ENCODE data around the gene SIX2. TPM values are rescaled to one million over a fixed set of nuclear protein-coding genes. Genes with fewer than 3 reads are reported as not detected.

Gene SIX2
- polyA plus RNA-seq, 1 donor (not counting 4 experiments of a cell fraction or from before 2014, with no cell fraction given) = not detected

DNA sequence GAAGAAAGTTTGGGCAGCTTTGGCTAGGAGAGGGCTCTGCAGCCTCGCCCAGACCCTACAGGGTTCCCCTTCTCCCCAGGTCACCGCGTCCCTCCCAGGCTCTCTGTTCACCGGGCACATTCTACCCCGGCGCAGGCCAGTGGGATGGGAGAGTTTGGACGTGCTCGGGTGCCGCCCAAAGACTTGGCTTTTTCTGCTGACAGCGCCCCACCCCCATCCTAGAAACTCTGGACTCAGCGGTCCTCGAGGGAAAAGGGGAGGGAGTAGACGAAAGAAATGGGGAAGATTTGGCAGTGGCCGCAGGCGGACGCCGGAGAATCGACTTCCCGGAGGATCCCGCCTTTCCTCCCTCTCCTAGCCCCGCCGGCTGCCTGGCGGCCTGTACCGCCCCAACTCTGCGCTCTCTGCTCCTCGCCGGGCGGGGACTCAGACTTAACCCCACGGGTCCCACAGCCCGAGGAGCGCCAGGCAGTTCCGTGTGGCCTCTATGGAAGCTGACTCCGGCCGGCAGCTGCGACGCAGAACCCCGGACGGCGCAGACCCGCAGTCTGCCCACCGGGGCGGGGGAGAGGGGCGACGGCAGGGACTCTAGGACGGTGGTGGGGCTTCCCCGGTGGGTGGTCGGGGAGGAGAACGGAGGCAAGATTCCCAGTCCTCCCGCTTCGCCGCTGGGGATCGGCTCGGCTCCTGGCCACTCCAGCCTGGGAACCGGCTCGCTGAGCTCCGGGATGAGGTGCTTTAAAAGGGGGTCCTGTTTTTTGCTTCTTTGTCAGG, 863 bp upstream of the SIX2 start:
- Histone ChIP-seq H3K9me3 (ENCODE audit: control insufficient read depth, low read depth, low read length) (no peaks in the 10 kb centered on the region), H3K79me2 (ENCODE audit: control insufficient read depth, insufficient read depth, low read length) (no peaks in the 10 kb centered on the region), H3K9me1 (ENCODE audit: control insufficient read depth, extremely low read depth, insufficient read depth, low read length) (no peaks in the 10 kb centered on the region), H3K27me3 (ENCODE audit: control insufficient read depth, extremely low read depth, insufficient read depth, low read length) (peaks cover 96% of the 10 kb centered on the region), H4K20me1 (ENCODE audit: control insufficient read depth, extremely low read depth, insufficient read depth, low read length) (peaks cover 2% of the 10 kb centered on the region), H3K4me3 (ENCODE audit: control insufficient read depth in 2 of 3, extremely low read depth in 1 of 3, insufficient read depth in 2 of 3, low read depth in 1 of 3, low read length in 3 of 3) (peak overlapping the region; percentile 35 to 70 (median 68)), H3K27ac (ENCODE audit: control insufficient read depth, insufficient read depth, low read length) (no peak overlapping the region), H3K36me3 (ENCODE audit: control insufficient read depth in 2 of 2, extremely low read depth in 1 of 2, insufficient read depth in 2 of 2, low read length in 2 of 2) (no peaks in the 10 kb centered on the region), H3K9ac (ENCODE audit: control insufficient read depth, extremely low read depth, insufficient read depth, low read length) (peak overlapping the region; percentile 44), H3K4me1 (ENCODE audit: control insufficient read depth, extremely low read depth, insufficient read depth, low read length) (peaks cover 13% of the 10 kb centered on the region), H2AFZ (ENCODE audit: control insufficient read depth, low read length) (peak overlapping the region; percentile 84), H3K4me2 (ENCODE audit: control insufficient read depth, extremely low read depth, insufficient read depth, low read depth, low read length) (peak overlapping the region; percentile 94)
- FAIRE-seq (no peak), DNase-seq (ENCODE audit: low read depth, low spot score) (no peak)
- TF ChIP-seq, protein P1, sequence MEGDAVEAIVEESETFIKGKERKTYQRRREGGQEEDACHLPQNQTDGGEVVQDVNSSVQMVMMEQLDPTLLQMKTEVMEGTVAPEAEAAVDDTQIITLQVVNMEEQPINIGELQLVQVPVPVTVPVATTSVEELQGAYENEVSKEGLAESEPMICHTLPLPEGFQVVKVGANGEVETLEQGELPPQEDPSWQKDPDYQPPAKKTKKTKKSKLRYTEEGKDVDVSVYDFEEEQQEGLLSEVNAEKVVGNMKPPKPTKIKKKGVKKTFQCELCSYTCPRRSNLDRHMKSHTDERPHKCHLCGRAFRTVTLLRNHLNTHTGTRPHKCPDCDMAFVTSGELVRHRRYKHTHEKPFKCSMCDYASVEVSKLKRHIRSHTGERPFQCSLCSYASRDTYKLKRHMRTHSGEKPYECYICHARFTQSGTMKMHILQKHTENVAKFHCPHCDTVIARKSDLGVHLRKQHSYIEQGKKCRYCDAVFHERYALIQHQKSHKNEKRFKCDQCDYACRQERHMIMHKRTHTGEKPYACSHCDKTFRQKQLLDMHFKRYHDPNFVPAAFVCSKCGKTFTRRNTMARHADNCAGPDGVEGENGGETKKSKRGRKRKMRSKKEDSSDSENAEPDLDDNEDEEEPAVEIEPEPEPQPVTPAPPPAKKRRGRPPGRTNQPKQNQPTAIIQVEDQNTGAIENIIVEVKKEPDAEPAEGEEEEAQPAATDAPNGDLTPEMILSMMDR (optimal IDR thresholded peaks at IDR 0.05 in 1 of 3, IDR thresholded peaks at IDR 0.05 in 1 of 3, conservative IDR thresholded peaks at IDR 0.05 in 1 of 3; ENCODE audit: extremely low read depth in 1 of 3, insufficient read depth in 2 of 3, low read length in 3 of 3) = no peak
- peak; percentile 54 for TF ChIP-seq EZH2 (IDR thresholded peaks at IDR 0.05; ENCODE audit: low read length)
- dilution Hi-C loops (cut with MboI; ENCODE audit: extremely low pct_ligation_motif_present, low sequenced_read_pairs) = no loop called here

DNA sequence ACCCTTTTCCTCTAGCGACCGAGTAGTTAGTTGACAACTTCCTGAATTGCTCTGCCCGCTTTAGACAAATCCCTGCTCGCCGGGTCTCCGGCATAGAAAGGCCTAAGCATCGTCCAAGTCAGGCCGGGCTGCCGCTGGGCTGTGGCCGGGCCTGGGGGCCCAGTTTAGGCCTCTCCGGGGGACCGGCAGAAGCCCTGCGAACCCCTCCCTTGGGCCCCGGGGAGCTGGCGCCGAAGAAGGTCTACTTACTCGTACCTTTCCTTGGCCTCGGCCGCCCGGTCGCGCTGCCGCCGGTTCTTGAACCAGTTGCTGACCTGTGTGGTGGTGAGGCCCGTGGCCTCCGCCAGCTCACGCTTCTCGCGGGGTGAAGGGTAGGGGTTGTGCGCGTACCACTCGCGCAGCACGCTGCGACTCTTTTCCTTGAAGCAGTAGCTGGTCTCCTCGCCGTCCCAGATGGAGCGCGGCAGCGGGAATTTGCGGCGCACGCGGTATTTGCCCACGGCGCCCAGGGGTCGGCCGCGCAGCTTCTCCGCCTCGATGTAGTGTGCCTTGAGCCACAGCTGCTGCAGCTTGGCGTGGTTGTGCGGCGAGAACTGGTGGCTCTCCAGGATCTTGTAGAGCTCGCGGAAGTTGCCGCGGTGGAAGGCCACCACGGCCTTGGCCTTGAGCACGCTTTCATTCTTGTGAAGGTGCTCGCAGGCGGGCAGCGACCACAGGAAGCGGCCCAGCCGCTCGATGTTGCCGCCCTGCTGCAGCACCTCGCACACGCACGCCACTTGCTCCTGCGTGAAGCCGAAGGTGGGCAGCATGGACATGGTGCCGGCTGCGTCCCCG, 739 bp downstream of the SIX2 start:
- no peaks in the 10 kb centered on the region for H3K79me2 ChIP-seq (ENCODE audit: control insufficient read depth, insufficient read depth, low read length)
- H4K20me1 ChIP-seq (ENCODE audit: control insufficient read depth, extremely low read depth, insufficient read depth, low read length) = no peaks in the 10 kb centered on the region
- no peaks in the 10 kb centered on the region for H3K36me3 ChIP-seq (ENCODE audit: control insufficient read depth in 2 of 2, extremely low read depth in 1 of 2, insufficient read depth in 2 of 2, low read length in 2 of 2)
- no peak overlapping the region for H3K27ac ChIP-seq (ENCODE audit: control insufficient read depth, insufficient read depth, low read length)
- H3K27me3 ChIP-seq (ENCODE audit: control insufficient read depth, extremely low read depth, insufficient read depth, low read length) = peaks cover 96% of the 10 kb centered on the region
- DNase-seq (ENCODE audit: low read depth, low spot score) (no peak), FAIRE-seq (no peak)
- H3K4me3 ChIP-seq (ENCODE audit: control insufficient read depth in 2 of 3, extremely low read depth in 1 of 3, insufficient read depth in 2 of 3, low read depth in 1 of 3, low read length in 3 of 3) = peak overlapping the region in 2 of 3 experiments; percentile 51 to 68
- peaks cover 10% of the 10 kb centered on the region for H3K4me1 ChIP-seq (ENCODE audit: control insufficient read depth, extremely low read depth, insufficient read depth, low read length)
- dilution Hi-C loops (cut with MboI; ENCODE audit: extremely low pct_ligation_motif_present, low sequenced_read_pairs) = no loop called here
- no peaks in the 10 kb centered on the region for H3K9me3 ChIP-seq (ENCODE audit: control insufficient read depth, low read depth, low read length)
- peak; percentile 90 for TF ChIP-seq EZH2 (IDR thresholded peaks at IDR 0.05; ENCODE audit: low read length)
- TF ChIP-seq, protein P1 (optimal IDR thresholded peaks at IDR 0.05 in 1 of 3, IDR thresholded peaks at IDR 0.05 in 1 of 3, conservative IDR thresholded peaks at IDR 0.05 in 1 of 3; ENCODE audit: extremely low read depth in 1 of 3, insufficient read depth in 2 of 3, low read length in 3 of 3) = no peak
- peak overlapping the region; percentile 10 for H2AFZ ChIP-seq (ENCODE audit: control insufficient read depth, low read length)
- H3K9ac ChIP-seq (ENCODE audit: control insufficient read depth, extremely low read depth, insufficient read depth, low read length) = no peak overlapping the region
- H3K4me2 ChIP-seq (ENCODE audit: control insufficient read depth, extremely low read depth, insufficient read depth, low read depth, low read length) = peak overlapping the region; percentile 94
- H3K9me1 ChIP-seq (ENCODE audit: control insufficient read depth, extremely low read depth, insufficient read depth, low read length) = no peaks in the 10 kb centered on the region

Data from keratinocyte (primary cell).